Right lung (tissue), 10 donors: ENCODE results near the gene CKLF. TPM values are rescaled to one million over a fixed set of nuclear protein-coding genes. Genes with fewer than 3 reads are reported as not detected.
"Not testable (repeated sequence)": the region's sequence is repeated elsewhere in the genome, so short reads cannot be mapped to it uniquely, and the experiment has no call there.

ENCODE experiments used
- DNase-seq, 2 donors: peaks; one replicate each; pipeline ENCODE4 v3.0.0-alpha.2; 2013
- long read RNA-seq, 8 donors: transcript quantifications; one replicate each; lab custom pipeline, GENCODE V29; 2026
- polyA plus RNA-seq, 5 donors: library from polyadenylated mRNA; unstranded; fragments of 120-200 nt; gene quantifications; one replicate each; pipeline versions ENCODE4 v1.2.1 to v1.2.3, GENCODE V29; 2013; ENCODE audit warnings: inconsistent platforms in 1 of 5, low replicate concordance in 1 of 5; ENCODE audit not compliant: insufficient read length in 5 of 5, insufficient read depth in 1 of 5

Gene CKLF, protein sequence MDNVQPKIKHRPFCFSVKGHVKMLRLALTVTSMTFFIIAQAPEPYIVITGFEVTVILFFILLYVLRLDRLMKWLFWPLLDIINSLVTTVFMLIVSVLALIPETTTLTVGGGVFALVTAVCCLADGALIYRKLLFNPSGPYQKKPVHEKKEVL
- polyA plus RNA-seq: 10 to 100 TPM; 36.4 to 55.8 (median 43.5) TPM
- long read RNA-seq, donor 1, transcript CKLF-202 (3 exons, 571 nt): minor isoform, 5 of 96 reads
- long read RNA-seq, donor 1, transcript CKLF-201 (4 exons, 669 nt): minor isoform, 28 of 96 reads
- long read RNA-seq, donor 1, transcript CKLF-203 (3 exons, 508 nt): major isoform, 50 of 96 reads
- long read RNA-seq, donor 1, partial matches to known transcripts: 0 of 96 reads
- long read RNA-seq, donor 1, other reads (novel, unspliced or antisense): 8 of 96 reads
- long read RNA-seq, donor 2, transcript CKLF-202 (3 exons, 571 nt): minor isoform, 5 of 61 reads
- long read RNA-seq, donor 2, transcript CKLF-201 (4 exons, 669 nt): minor isoform, 12 of 61 reads
- long read RNA-seq, donor 2, transcript CKLF-203 (3 exons, 508 nt): major isoform, 39 of 61 reads
- long read RNA-seq, donor 2, partial matches to known transcripts: 0 of 61 reads
- long read RNA-seq, donor 2, other reads (novel, unspliced or antisense): 0 of 61 reads
- long read RNA-seq, donor 3, transcript CKLF-203 (3 exons, 508 nt): major isoform, 46 of 82 reads
- long read RNA-seq, donor 3, transcript CKLF-201 (4 exons, 669 nt): minor isoform, 23 of 82 reads
- long read RNA-seq, donor 3, partial matches to known transcripts: 7 of 82 reads
- long read RNA-seq, donor 3, other reads (novel, unspliced or antisense): 0 of 82 reads
- long read RNA-seq, donor 4, transcript CKLF-201 (4 exons, 669 nt): minor isoform, 6 of 37 reads
- long read RNA-seq, donor 4, transcript CKLF-203 (3 exons, 508 nt): major isoform, 28 of 37 reads
- long read RNA-seq, donor 4, partial matches to known transcripts: 0 of 37 reads
- long read RNA-seq, donor 4, other reads (novel, unspliced or antisense): 0 of 37 reads
- long read RNA-seq, donor 5, transcript CKLF-203 (3 exons, 508 nt): major isoform, 74 of 145 reads
- long read RNA-seq, donor 5, transcript CKLF-202 (3 exons, 571 nt): minor isoform, 7 of 145 reads
- long read RNA-seq, donor 5, transcript CKLF-206 (2 exons, 564 nt): minor isoform, 13 of 145 reads
- long read RNA-seq, donor 5, transcript CKLF-201 (4 exons, 669 nt): minor isoform, 38 of 145 reads
- long read RNA-seq, donor 5, partial matches to known transcripts: 0 of 145 reads
- long read RNA-seq, donor 5, other reads (novel, unspliced or antisense): 6 of 145 reads
- long read RNA-seq, donor 6, transcript CKLF-203 (3 exons, 508 nt): major isoform, 41 of 82 reads
- long read RNA-seq, donor 6, transcript CKLF-202 (3 exons, 571 nt): minor isoform, 7 of 82 reads
- long read RNA-seq, donor 6, transcript CKLF-201 (4 exons, 669 nt): minor isoform, 24 of 82 reads
- long read RNA-seq, donor 6, partial matches to known transcripts: 0 of 82 reads
- long read RNA-seq, donor 6, other reads (novel, unspliced or antisense): 5 of 82 reads
- long read RNA-seq, donor 7, transcript CKLF-203 (3 exons, 508 nt): major isoform, 38 of 63 reads
- long read RNA-seq, donor 7, transcript CKLF-201 (4 exons, 669 nt): minor isoform, 19 of 63 reads
- long read RNA-seq, donor 7, partial matches to known transcripts: 0 of 63 reads
- long read RNA-seq, donor 7, other reads (novel, unspliced or antisense): 0 of 63 reads
- long read RNA-seq, donor 8, transcript CKLF-201 (4 exons, 669 nt): minor isoform, 6 of 31 reads
- long read RNA-seq, donor 8, transcript CKLF-203 (3 exons, 508 nt): major isoform, 21 of 31 reads
- long read RNA-seq, donor 8, partial matches to known transcripts: 0 of 31 reads
- long read RNA-seq, donor 8, other reads (novel, unspliced or antisense): 0 of 31 reads

DNA sequence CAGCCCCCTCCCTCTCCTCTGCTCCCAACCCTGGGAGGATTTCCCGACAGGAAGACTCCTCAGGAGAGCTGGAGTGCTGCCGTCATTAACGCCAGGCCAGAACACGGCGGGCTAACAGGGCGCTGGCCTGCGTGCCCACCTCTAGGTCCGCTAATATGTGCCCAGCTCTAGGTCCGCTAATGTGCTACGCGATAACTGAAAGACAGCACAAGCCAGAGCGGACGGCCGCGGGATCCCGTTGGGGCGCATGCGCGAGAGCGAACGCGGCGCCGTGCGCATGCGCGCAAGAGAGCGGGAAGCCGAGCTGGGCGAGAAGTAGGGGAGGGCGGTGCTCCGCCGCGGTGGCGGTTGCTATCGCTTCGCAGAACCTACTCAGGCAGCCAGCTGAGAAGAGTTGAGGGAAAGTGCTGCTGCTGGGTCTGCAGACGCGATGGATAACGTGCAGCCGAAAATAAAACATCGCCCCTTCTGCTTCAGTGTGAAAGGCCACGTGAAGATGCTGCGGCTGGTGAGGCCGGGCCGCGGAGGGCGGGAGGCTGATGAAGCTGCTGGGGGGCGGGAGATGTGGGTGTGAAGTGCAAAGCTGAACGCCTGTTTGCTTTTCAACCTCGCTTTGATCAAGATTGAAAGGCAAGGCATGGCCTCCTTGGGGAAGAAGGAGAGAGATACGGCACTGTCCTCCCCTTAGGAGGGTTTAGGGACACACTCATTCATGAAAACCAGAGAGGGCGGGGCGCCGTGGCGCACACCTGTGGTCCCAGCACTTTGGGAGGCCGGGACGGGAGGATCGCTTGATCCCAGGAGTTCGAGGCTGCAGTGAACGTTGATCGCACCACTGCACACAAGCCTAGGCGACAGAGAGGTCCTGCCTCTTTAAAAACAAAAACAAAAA, at the start of gene CKLF:
TSS of gene CKLF (plus strand) at position 291 of the 892 bp plus-strand sequence. CDS start at position 431, 140 bp downstream.
- peak; percentile 94 to 95 for DNase-seq

- no peak for DNase-seq
These were observed 49.3 kb upstream of the CKLF start for GRCh38 chr16:66503030-66503429.

- no peak for DNase-seq
These were observed 48.8 kb upstream of the CKLF start for GRCh38 chr16:66503612-66504011.

DNA sequence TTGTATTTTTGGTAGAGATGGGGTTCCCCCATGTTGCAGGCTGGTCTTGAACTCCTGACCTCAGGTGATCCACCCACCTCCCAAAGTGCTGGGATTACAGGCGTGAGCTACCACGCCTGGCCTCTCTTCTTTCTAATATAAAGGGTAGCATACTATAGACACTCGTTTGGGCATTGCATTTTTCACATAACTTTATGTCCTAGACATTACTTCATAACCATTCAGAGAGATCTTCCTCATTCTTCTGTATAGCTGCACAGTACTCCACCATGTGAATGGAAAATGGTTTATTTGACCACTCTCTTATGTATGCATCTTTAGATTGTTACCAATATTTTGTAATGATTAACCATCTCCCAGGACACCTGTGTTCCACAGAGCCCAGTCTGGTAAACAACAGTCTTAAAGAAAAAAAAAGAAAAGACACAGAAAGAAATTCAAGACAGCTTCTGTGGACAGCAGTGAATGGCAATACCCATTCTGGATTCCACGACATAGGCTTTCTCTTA, 44.6 kb upstream of the CKLF start:
- no peak for DNase-seq

GRCh38 chr16:66508248-66508913, 44.0 kb upstream of the CKLF start:
- no peak for DNase-seq

GRCh38 chr16:66508914-66509496, 43.4 kb upstream of the CKLF start:
- no peak for DNase-seq

- DNase-seq: no peak
These were observed 42.8 kb upstream of the CKLF start for GRCh38 chr16:66509576-66509975.

DNA sequence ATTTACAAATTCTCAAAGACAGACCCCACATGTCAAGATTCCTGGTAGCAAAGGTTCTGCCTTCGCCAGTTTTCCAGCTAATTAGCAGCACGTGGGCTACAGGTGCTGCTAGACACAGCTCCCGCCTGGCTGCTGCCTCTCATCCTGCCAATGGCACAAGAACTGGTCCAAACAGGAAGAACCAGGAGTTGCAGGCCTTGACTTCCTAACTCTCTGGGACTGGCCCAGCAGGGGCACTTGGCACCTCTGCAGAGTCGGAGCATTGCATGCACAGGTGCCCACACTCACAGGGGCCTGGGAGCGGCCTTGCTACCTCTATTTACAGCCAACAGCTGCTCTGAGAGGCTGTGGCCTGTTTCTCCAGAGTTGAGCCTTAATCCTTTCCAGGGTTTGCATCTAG, 42.1 kb upstream of the CKLF start:
- DNase-seq: no peak

- no peak for DNase-seq
These were observed 41.4 kb upstream of the CKLF start for GRCh38 chr16:66510711-66511601.

- no peak for DNase-seq
These were observed 40.6 kb upstream of the CKLF start for GRCh38 chr16:66511602-66512271.

- DNase-seq: no peak
These were observed 39.9 kb upstream of the CKLF start for GRCh38 chr16:66512272-66513110.

GRCh38 chr16:66513111-66513723, 39.2 kb upstream of the CKLF start:
- DNase-seq: no peak

DNA sequence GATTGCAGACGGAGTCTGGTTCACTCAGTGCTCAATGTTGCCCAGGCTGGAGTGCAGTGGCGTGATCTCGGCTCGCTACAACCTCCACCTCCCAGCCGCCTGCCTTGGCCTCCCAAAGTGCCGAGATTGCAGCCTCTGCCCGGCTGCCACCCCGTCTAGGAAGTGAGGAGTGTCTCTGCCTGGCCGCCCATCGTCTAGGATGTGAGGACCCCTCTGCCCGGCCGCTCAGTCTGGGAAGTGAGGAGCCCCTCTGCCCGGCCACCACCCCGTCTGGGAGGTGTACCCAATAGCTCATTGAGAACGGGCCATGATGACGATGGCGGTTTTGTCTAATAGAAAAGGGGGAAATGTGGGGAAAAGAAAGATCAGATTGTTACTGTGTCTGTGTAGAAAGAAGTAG, 38.0 kb upstream of the CKLF start:
- DNase-seq: not testable (repeated sequence)

GRCh38 chr16:66514980-66515595, 37.3 kb upstream of the CKLF start:
- not testable (repeated sequence) for DNase-seq
